SK-N-SH (cell line): ENCODE results near the gene HCAR2.

Experiments used
- CTCF ChIP-seq: fragments of 200-600 bp; sonication (generic); IDR thresholded peaks from 2 replicates; pipeline ENCODE4 v1.6.1; 2017; ENCODE audit warnings: antibody characterized with exemption, mild to moderate bottlenecking, moderate library complexity
- GATA2 ChIP-seq: sonication (generic); formaldehyde crosslinking; IDR thresholded peaks from 2 replicates; pipeline ENCODE4 v1.5.0; 2020; ENCODE audit warnings: mild to moderate bottlenecking, missing genetic modification reagents
- TF ChIP-seq, protein P1 (sequence below): IDR thresholded peaks from 2 replicates; pipeline ENCODE4 v1.6.1; 2012; ENCODE audit warnings: mild to moderate bottlenecking, low read depth, low read length, moderate library complexity

DNA sequence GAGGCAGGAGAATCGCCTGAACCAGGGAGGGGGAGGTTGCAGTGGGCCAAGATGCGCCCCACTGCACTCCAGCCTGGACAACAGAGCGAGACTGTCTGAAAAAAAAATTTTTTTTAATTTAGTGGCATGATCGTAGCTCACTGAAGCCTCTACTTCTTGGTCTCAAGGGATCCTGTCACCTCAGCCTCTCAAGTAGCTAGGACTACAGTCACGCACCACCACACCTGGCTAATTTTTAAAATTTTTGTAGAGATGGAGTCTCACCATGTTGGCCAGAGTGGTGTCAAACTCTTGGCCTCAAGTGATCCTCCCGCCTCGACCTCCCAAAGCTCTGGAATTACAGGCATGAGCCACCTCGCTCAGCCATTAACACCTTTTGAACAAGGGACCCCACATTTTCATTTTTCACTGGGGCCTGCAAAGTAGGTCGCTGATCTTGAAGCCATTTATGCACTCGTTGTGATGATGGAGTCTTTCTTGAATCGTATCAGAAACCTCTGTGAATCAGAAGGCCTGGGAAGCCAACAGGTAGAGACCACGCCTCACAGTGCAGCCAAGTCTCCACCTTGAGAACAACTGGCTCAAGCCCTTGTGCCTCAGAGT is 21.6 kb upstream of the HCAR2 start:
- no peak for TF ChIP-seq CTCF
- TF ChIP-seq, protein P1, sequence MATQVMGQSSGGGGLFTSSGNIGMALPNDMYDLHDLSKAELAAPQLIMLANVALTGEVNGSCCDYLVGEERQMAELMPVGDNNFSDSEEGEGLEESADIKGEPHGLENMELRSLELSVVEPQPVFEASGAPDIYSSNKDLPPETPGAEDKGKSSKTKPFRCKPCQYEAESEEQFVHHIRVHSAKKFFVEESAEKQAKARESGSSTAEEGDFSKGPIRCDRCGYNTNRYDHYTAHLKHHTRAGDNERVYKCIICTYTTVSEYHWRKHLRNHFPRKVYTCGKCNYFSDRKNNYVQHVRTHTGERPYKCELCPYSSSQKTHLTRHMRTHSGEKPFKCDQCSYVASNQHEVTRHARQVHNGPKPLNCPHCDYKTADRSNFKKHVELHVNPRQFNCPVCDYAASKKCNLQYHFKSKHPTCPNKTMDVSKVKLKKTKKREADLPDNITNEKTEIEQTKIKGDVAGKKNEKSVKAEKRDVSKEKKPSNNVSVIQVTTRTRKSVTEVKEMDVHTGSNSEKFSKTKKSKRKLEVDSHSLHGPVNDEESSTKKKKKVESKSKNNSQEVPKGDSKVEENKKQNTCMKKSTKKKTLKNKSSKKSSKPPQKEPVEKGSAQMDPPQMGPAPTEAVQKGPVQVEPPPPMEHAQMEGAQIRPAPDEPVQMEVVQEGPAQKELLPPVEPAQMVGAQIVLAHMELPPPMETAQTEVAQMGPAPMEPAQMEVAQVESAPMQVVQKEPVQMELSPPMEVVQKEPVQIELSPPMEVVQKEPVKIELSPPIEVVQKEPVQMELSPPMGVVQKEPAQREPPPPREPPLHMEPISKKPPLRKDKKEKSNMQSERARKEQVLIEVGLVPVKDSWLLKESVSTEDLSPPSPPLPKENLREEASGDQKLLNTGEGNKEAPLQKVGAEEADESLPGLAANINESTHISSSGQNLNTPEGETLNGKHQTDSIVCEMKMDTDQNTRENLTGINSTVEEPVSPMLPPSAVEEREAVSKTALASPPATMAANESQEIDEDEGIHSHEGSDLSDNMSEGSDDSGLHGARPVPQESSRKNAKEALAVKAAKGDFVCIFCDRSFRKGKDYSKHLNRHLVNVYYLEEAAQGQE: no peak
- TF ChIP-seq GATA2 (CRISPR knock-in tag): no peak
